ENCODE measurements around the gene SLC20A1.

Gene SLC20A1

DNA sequence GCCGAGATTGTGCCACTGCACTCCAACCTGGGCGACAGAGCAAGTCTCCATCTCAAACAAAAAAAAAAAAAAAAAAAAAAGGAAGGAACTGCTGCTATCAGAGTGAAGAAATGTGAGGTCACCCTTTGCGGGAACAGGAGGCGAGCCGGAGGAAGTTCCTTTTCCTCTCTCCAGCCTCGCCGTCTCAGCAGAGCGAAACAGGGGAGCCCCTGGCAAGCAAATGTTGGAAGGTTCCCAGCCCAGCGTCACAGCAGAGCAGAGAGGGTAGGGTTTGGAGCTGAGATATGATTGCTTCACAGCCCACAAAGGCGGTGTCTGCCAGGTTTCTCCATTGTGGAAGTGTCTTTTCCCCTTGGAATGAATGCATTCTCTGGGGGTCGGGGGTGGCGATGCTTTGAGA lies 28.5 kb downstream of the SLC20A1 start:
- no peak for FAIRE-seq
- no peak for DNase-seq (ENCODE audit: insufficient read length, low spot score)

DNA sequence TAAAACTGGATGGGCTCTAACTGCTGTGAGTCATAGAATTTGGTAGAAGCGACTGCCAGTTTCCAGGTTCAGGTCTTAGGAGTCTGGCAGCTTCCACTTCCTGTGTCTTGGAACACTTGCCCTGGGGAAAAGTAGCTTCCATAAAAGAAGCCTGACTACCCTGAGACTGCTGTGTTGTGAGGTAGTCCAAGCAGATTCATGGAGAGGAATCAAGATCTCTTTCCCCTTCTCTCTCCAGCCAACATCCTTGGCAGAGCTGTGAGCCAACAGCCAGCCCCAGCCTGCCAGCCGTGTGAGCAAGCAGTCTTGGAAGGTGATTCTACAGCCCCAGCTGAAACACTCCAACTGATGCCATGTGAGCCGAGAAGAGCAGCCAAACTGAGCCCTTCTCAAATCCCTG lies 33.7 kb downstream of the SLC20A1 start:
- DNase-seq (ENCODE audit: insufficient read length, low spot score) (no peak), FAIRE-seq (no peak)

DNA sequence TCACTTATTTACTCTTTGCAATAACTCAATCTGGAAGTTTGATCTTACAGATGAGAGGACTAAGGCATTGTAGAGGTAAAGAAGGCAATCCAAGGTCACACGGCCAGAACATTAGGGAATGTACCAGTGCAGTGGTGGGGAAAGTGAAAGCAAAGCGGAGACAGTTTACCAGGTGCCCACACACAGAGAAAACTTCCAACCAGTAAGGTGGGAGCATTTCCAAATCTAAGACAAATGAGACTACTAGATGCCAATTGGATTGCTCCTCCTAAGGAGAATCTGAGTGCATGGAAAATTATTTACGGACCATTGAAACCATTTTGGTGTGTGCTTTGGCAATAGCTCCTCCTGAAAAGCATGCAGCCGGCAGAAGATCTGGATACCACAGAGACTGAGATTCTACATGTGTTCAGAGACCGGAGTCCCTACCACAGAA lies 34.9 kb downstream of the SLC20A1 start:
- DNase-seq (ENCODE audit: insufficient read length, low spot score) (no peak), FAIRE-seq (no peak)

DNA sequence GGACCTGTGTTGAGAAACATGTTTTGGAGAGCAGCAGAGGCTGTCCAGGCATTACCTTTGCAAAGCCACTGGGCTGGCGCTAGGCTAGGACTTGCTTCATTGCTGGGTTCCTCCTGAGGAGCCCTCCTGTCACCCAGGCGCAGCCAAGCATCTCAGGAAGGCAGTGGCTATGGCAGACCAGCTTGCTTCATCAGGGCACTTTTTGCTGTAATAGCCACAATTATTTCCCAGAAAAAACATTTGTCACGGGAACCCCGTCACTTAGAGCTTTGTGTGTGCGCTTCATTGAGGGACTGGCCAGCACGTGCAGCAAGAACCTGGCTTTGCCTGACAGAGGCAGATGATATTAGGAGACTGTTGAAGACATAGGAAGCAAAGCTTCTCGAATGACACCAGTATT lies 36.4 kb downstream of the SLC20A1 start:
- no peak for FAIRE-seq
- no peak for DNase-seq (ENCODE audit: insufficient read length, low spot score)

- FAIRE-seq = no peak
- DNase-seq (ENCODE audit: insufficient read length, low spot score) = no peak
Measured at GRCh38 chr2:112683550-112684414, 38.0 kb downstream of the SLC20A1 start.

DNA sequence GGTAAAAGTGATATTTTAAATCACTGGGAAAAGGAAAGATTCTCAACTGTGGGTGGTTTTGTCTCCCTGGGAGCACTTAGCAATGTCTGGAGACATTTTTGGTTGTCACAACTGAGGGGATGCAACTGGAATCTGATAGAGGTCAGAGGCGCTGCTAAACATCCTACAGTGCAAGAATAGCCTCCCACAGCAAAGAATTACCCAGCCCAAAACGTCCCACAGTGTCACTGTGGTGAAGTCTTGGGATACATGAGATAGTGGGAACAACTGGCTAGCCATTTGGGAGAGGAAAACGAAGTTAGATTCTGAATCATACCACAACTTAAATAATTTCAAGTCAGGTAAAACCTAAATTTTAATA lies 38.7 kb downstream of the SLC20A1 start:
- FAIRE-seq (no peak), DNase-seq (ENCODE audit: insufficient read length, low spot score) (no peak)

- no peak for DNase-seq (ENCODE audit: insufficient read length, low spot score)
- FAIRE-seq = no peak
Measured at GRCh38 chr2:112685271-112685884, 39.6 kb downstream of the SLC20A1 start.

GRCh38 chr2:112686348-112687217 lies 40.8 kb downstream of the SLC20A1 start:
- FAIRE-seq (no peak), DNase-seq (ENCODE audit: insufficient read length, low spot score) (no peak)

DNA sequence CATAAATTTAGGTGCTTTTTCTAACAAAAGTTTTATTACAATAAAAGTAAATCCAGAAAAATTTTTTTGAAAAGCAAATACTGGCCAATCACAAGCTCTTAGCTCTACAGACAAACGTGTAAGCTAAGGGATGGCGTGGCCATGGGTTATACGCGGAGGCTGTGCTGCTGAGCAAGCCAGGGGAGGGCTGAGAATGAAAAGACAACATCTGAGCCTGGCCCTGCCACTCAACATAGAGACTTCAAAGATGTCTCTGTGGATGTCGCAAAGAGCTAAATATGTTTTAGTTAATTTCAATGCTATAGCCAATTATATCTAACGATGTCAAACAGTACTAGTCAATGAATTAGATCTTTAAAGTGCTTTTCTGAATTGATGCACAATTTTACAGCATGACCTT lies 41.8 kb downstream of the SLC20A1 start:
- no peak for DNase-seq (ENCODE audit: insufficient read length, low spot score)
- FAIRE-seq = no peak

DNA sequence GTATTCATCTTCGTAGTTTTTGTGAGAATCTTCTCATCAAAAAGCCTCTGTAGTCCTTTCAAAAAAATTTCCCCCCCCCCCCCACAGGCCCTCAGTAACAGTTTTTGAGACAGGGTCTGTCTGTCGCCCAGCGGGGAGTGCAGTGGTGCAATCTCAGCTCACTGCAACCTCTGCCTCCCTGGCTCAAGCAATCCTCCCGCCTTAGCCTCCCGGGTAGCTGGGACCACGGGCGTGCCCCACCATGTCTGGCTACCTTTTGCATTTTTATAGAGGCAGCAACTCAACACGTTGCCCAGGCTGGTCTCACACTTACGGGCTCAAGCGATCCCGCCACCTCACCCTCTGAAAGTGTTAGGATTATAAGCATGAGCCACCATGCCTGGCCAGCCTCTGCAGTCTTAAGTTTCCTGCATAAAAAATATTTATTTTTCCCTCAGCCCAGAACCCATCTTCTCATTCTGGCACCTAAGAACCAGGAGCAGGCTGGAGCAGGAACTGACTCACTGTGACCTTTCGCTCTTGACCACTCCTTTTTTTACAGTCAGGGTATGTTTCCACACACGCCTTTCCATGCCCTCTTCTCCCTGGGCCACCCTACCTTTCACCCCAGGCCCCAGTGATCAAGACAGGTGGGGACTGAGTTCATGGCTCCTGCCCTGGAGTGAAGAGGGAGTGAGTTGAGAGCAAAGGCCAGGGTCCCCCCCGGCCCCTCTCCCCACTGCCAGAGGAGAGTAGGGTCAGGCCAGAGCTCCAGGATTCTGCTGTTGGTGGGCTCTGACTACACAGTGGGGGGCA lies 42.5 kb downstream of the SLC20A1 start:
- DNase-seq (ENCODE audit: insufficient read length, low spot score) (no peak), FAIRE-seq (no peak)

GRCh38 chr2:112690853-112691401 lies 45.2 kb downstream of the SLC20A1 start:
- FAIRE-seq (no peak), DNase-seq (ENCODE audit: insufficient read length, low spot score) (peak; percentile 47)

DNA sequence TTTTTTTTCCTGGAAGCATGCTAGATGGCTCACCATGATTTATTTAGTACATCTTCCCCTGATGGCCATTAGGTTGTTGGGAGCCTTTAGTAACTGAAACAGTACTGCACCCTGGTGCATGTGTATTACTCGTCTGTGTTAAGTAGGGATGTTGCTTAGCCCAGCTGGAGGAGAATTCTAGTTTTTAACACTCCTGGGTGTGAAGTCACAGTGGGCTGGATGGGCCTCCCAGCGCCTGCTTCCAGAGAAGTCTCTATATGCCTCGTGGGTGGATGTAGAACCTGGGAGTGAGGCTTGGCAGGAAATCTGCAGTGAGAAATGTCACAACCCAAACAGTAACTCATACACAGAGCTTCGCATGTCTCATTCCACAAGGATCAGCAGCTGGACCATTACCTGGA lies 46.1 kb downstream of the SLC20A1 start:
- FAIRE-seq (no peak), DNase-seq (ENCODE audit: insufficient read length, low spot score) (no peak)

- peak; percentile 96 for FAIRE-seq
- DNase-seq (ENCODE audit: insufficient read length, low spot score) = peak; percentile 92
Measured at GRCh38 chr2:112692495-112692911, 46.8 kb downstream of the SLC20A1 start.

- no peak for FAIRE-seq
- no peak for DNase-seq (ENCODE audit: insufficient read length, low spot score)
Measured at GRCh38 chr2:112692918-112693317, 47.2 kb downstream of the SLC20A1 start.

DNA sequence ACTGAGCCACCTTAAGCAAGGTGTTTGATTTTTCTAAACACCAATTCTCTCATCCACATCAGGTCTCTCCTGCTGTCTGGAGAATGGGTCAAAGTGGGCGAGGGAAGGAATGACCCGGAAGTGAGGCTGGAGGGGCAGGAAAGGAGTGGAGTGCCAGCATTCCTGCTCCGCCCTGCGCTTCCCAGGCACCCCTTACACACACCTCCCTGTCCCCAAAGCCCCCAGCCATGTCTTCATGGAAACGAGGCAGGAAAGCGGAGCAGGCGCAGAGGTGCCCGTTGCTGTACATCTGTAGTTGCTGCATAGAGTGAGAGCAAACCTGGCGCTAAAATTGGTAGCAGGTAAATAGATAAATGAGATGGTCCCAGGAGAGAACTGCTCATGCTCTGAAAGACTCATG lies 47.9 kb downstream of the SLC20A1 start:
- DNase-seq (ENCODE audit: insufficient read length, low spot score) (no peak), FAIRE-seq (no peak)

DNA sequence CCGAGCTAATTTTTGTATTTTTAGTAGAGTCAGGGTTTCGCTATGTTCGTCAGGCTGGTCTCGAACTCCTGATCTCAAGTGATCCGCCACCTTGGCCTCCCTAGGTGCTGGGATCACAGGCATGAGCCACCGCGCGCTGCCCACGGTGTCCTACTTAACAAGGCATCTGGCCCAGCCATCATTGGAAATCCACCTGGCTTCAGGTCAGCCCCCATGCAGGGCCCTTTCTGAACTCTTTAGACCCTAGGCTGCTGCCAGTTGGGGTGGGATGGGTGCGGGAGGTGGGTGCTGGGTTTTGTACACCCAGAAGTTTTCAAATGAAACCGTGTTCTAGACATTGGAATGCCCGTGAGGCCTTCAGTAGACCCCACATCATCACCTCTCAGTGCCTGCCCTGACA lies 48.4 kb downstream of the SLC20A1 start:
- FAIRE-seq = no peak

DNA sequence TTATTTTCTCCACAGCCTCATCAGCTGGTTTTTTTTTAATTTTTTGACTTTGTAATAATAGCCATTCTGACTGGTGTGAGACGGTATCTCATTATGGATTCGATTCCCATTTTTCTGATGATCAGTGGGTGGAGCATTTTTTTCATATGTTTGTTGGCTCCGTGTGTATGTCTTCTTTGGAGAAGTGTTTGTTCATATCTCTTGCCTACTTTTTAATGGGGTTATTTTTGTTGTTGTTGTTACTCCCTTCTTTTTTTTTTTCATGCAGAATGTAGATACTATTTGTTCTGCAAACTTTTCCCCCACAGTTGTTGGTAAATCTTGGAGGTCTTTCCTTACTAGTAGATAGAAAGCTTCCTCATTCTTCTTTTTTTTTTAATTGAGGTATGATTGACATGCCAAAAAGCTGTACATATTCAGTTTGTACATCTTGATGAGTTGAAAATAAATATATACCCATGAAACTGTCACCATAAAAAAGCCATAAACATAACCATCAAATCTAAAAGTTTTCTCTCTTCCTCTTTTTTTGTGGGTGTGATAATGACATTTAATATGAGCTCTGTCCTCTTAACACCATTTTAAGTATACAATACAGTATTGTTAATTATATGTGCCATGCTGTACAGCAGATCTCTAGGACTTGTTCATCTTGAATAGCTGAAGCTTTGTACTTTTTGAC lies 53.2 kb downstream of the SLC20A1 start:
- no peak for FAIRE-seq

More for the DNA sequence above, 48.4 kb downstream of the SLC20A1 start:
- DNase-seq (ENCODE audit: insufficient read length, low spot score) = no peak

GRCh38 chr2:112699984-112700667 lies 54.4 kb downstream of the SLC20A1 start:
- FAIRE-seq (no peak), DNase-seq (ENCODE audit: insufficient read length, low spot score) (no peak)

More for the DNA sequence above, 53.2 kb downstream of the SLC20A1 start:
- no peak for DNase-seq (ENCODE audit: insufficient read length, low spot score)

- FAIRE-seq = no peak
- no peak for DNase-seq (ENCODE audit: insufficient read length, low spot score)
Measured at GRCh38 chr2:112701052-112701451, 55.3 kb downstream of the SLC20A1 start.
